ENCODE data around the gene FBXO9. TPM values are rescaled to one million over a fixed set of nuclear protein-coding genes. Genes with fewer than 3 reads are reported as not detected.

FBXO9 gene
- total and polyA plus RNA-seq, 10 of the 15 experiments (the other 5 are each of a cell fraction or from before 2014, with no cell fraction given), result 9.9 to 68.9 (median 31.3) TPM

DNA sequence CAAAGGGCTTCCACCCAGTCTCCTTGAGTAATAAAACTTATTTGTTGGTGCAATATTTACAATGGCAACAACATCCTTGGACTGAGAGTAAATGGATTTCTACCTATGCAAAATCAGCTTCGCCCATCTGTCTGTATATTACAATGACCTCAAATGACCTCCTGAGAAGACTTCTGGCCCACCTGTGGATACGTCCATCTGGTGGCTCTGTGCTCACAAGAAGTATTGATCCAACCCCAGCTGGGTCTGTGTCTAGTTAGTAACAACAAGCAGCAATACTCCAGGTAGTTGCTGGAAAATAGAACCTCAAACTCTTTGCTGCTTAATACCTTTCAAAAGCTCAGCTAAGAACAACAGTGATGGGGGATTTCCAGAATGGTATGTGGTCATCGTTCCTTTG is 35.4 kb upstream of the FBXO9 start (continued):
- no peak for TF ChIP-seq CUX1 (IDR thresholded peaks at IDR 0.05; ENCODE audit: insufficient replicate concordance, low read depth, low read length)
- TF ChIP-seq RAD21 (IDR thresholded peaks at IDR 0.05; ENCODE audit: insufficient read depth, low read depth, low read length), result no peak
- TF ChIP-seq POU2F2 (IDR thresholded peaks at IDR 0.05; ENCODE audit: borderline replicate concordance, low read depth, low read length), result no peak
- TF ChIP-seq, protein P1, sequence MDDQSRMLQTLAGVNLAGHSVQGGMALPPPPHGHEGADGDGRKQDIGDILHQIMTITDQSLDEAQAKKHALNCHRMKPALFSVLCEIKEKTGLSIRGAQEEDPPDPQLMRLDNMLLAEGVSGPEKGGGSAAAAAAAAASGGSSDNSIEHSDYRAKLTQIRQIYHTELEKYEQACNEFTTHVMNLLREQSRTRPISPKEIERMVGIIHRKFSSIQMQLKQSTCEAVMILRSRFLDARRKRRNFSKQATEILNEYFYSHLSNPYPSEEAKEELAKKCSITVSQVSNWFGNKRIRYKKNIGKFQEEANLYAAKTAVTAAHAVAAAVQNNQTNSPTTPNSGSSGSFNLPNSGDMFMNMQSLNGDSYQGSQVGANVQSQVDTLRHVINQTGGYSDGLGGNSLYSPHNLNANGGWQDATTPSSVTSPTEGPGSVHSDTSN (IDR thresholded peaks at IDR 0.05; ENCODE audit: insufficient replicate concordance, low read depth, low read length), result no peak
- no peak for TF ChIP-seq NR2C1 (IDR thresholded peaks at IDR 0.05)

DNA sequence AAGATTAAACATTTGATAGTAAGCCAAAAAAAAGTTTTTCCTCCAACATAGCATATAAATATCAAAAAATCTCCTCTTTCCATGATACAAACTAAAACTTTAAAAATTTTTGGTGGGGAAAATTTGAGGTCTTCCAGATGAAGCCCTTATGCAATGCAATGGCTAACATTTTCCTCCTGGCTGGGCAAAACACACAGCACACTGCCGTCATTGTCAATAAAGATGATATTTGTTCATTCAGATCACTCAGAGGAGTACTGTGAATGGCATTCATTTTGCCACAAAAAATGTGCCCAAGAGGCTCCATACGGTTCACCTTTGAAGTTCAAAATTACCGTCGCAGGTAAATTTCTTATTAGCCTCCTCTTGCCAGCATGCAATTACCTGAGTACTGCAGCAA is 33.9 kb upstream of the FBXO9 start:
- DNase-seq (ENCODE audit: low read depth, low spot score) (no peak), FAIRE-seq (no peak), ATAC-seq (no peak)
- H4K20me1 ChIP-seq (ENCODE audit: control insufficient read depth, insufficient read depth), result no peaks in the 10 kb centered on the region; the same call in 1 of the 2 replicates
- no peak overlapping the region for H3K27ac ChIP-seq (ENCODE audit: control insufficient read depth, insufficient read depth)
- H3K4me1 ChIP-seq (ENCODE audit: control insufficient read depth, insufficient read depth, low read length), result no peaks in the 10 kb centered on the region
- CTCF ChIA-PET, result interaction anchor here (0.6 kb wide), 1 partner anchor 28 kb away, joined by 4 read pairs; no protein-coding TSS in a partner anchor
- SMC1A ChIA-PET (ENCODE audit: uncharacterized antibody, unreplicated experiment), result no interaction called here
- intact Hi-C loops (cut with micrococcal nuclease; ENCODE audit: unreplicated experiment), result no loop called here
- no peak overlapping the region for H2AFZ ChIP-seq (ENCODE audit: control insufficient read depth, low read depth, low read length)
- RAD21 ChIA-PET (ENCODE audit: unreplicated experiment), result no interaction called here
- H3K9me3 ChIP-seq (replicated peaks; ENCODE audit: control insufficient read depth, insufficient read depth, low read length), result no peaks in the 10 kb centered on the region
- POLR2A ChIA-PET, result no interaction called here
- no peaks in the 10 kb centered on the region; a peak in 1 of 4 replicates for H3K36me3 ChIP-seq (ENCODE audit: control insufficient read depth in 2 of 2, insufficient read depth in 2 of 2, low read length in 1 of 2)
- no TSS peak for BruUV-seq (replicated peaks)
- no peak overlapping the region for H3K4me3 ChIP-seq
- H3K4me2 ChIP-seq (ENCODE audit: control insufficient read depth, insufficient read depth), result no peak overlapping the region
- H3K27me3 ChIP-seq (replicated peaks in 1 of 2; ENCODE audit: control insufficient read depth in 2 of 2, insufficient read depth in 2 of 2, low read length in 1 of 2), result no peaks in the 10 kb centered on the region
- H3K9ac ChIP-seq (ENCODE audit: control insufficient read depth, insufficient read depth, low read length), result no peak overlapping the region
- WGBS (ENCODE audit: insufficient coverage, insufficient replicate concordance, low lambda C conversion rate, missing lambda C conversion rate), result 99% methylated on average over 4 of the region's 4 CpGs
- in situ Hi-C loops (cut with MboI), result no loop called here
- H3K79me2 ChIP-seq (ENCODE audit: control insufficient read depth, insufficient read depth, low read length), result no peaks in the 10 kb centered on the region
- TF ChIP-seq MXI1 (IDR thresholded peaks at IDR 0.05; ENCODE audit: low read depth, low read length) (no peak), HSF1 (IDR thresholded peaks at IDR 0.05; ENCODE audit: low read depth, low read length) (no peak), BHLHE40 (IDR thresholded peaks at IDR 0.05; ENCODE audit: borderline replicate concordance in 1 of 2, low read depth in 2 of 2, low read length in 1 of 2) (no peak), STAT3 (IDR thresholded peaks at IDR 0.05; ENCODE audit: low read depth, low read length) (no peak), ZNF592 (IDR thresholded peaks at IDR 0.05) (no peak)
